Chondrocyte (in vitro differentiated cells): ENCODE data around the gene CRIM1. TPM values are rescaled to one million over a fixed set of nuclear protein-coding genes. Genes with fewer than 3 reads are reported as not detected.
A peak's percentile ranks its signal among the peaks of the same experiment; 100 is the strongest.
"Not testable (repeated sequence)": the region's sequence is repeated elsewhere in the genome, so short reads cannot be mapped to it uniquely, and the experiment has no call there.

Experiments used
- DNase-seq: peaks from one replicate; pipeline ENCODE4 v3.0.0; 2021; ENCODE audit warnings: mixed read lengths, low spot score
- H3K27ac Mint-ChIP-seq: one replicate; pipeline ENCODE4 v1.8.0; 2021; ENCODE audit warnings: mild to moderate bottlenecking, moderate library complexity, mixed read lengths; ENCODE audit not compliant: unreplicated experiment
- H3K27me3 Mint-ChIP-seq: 2 replicates; pipeline ENCODE4 v1.8.0; 2021; ENCODE audit warnings: low read depth, mixed read lengths
- H3K36me3 Mint-ChIP-seq: 2 replicates; pipeline ENCODE4 v1.8.0; 2021; ENCODE audit warnings: low read depth, mixed read lengths
- H3K4me1 Mint-ChIP-seq: 2 replicates; pipeline ENCODE4 v1.8.0; 2021; ENCODE audit warnings: low read depth, mild to moderate bottlenecking, mixed read lengths
- H3K4me3 Mint-ChIP-seq: one replicate; pipeline ENCODE4 v1.8.0; 2021; ENCODE audit warnings: mild to moderate bottlenecking, moderate library complexity, mixed read lengths; ENCODE audit not compliant: unreplicated experiment
- H3K9me3 Mint-ChIP-seq: 2 replicates; pipeline ENCODE4 v1.8.0; 2021; ENCODE audit warnings: low read depth, mixed read lengths
- CTCF ChIP-seq: fragments of 200-600 bp; sonication (generic); IDR thresholded peaks from 2 replicates; pipeline ENCODE4 v1.5.0; 2021; ENCODE audit warnings: antibody characterized with exemption, mild to moderate bottlenecking, moderate library complexity
- long read RNA-seq: library from polyadenylated mRNA; stranded (forward); transcript quantifications from one replicate; pipeline ENCODE4 v2.0.0, GENCODE V29; 2021
- total RNA-seq: library from RNA; stranded (reverse); gene quantifications from 3 replicates; pipeline ENCODE4 v1.2.1, GENCODE V29; 2021

CRIM1 gene, protein sequence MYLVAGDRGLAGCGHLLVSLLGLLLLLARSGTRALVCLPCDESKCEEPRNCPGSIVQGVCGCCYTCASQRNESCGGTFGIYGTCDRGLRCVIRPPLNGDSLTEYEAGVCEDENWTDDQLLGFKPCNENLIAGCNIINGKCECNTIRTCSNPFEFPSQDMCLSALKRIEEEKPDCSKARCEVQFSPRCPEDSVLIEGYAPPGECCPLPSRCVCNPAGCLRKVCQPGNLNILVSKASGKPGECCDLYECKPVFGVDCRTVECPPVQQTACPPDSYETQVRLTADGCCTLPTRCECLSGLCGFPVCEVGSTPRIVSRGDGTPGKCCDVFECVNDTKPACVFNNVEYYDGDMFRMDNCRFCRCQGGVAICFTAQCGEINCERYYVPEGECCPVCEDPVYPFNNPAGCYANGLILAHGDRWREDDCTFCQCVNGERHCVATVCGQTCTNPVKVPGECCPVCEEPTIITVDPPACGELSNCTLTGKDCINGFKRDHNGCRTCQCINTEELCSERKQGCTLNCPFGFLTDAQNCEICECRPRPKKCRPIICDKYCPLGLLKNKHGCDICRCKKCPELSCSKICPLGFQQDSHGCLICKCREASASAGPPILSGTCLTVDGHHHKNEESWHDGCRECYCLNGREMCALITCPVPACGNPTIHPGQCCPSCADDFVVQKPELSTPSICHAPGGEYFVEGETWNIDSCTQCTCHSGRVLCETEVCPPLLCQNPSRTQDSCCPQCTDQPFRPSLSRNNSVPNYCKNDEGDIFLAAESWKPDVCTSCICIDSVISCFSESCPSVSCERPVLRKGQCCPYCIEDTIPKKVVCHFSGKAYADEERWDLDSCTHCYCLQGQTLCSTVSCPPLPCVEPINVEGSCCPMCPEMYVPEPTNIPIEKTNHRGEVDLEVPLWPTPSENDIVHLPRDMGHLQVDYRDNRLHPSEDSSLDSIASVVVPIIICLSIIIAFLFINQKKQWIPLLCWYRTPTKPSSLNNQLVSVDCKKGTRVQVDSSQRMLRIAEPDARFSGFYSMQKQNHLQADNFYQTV
- 99.5 to 194 TPM (median 184 TPM) in 3 replicates for total RNA-seq
- long read RNA-seq, full-length matches to known transcripts: 22 of 55 reads
- long read RNA-seq, partial matches to known transcripts: 11 of 55 reads
- long read RNA-seq, other reads (novel, unspliced or antisense): 22 of 55 reads

- Mint-ChIP-seq H3K4me3 (peak within 1 kb of the TSS; percentile 98), H3K4me1 (peaks cover 48% of the 10 kb centered on the region), H3K9me3 (no peaks in the 10 kb centered on the region), H3K27ac (peak within 1 kb of the TSS; percentile 73), H3K36me3 (peaks cover 5% of the 10 kb centered on the region), H3K27me3 (no peaks in the 10 kb centered on the region)
- peak; percentile 95 for DNase-seq
- no peak for TF ChIP-seq CTCF
Measured at GRCh38 chr2:36355151-36355889, at the start of gene CRIM1. TSS of gene CRIM1 (plus strand) at chr2:36355778. CDS start at chr2:36356293, 515 bp downstream.

DNA sequence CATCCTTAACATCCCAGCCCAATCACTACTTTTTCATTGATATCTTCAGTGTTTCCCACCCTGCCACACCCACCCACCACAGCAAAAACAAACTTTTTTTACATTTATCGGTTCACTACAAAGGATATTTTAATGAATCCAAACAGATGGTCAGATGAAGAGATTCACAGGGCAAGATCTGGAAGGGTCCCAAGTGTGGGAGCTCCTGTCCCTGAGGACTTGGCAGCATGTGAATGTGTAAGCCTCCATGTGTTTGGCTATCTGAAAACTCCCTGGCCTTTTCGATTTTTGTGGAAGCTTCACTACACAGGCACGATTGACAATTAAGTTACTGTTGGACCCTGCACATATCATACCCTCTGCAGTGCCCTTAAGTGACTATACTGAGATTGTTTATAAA, 48.1 kb upstream of the CRIM1 start:
- H3K27ac Mint-ChIP-seq: no peak overlapping the region

DNA sequence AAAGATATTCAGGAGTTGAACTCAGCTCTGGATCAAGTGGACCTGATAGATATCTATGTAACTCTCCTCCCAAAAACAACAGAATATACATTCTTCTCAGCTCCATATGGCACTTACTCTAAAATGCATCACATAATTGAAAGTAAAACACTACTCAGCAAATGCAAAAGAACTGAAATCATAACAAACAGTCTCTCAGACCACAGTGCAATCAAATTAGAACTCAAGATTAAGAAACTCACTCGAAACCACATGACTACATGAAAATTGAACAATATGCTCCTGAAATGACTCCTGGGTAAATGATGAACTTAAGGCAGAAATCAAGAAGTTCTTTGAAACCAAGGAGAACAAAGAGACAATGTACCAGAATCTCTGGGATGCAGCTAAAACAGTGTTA, 45.1 kb upstream of the CRIM1 start:
- peaks cover 42% of the 10 kb centered on the region for H3K27me3 Mint-ChIP-seq
- H3K4me3 Mint-ChIP-seq, DNase-seq, H3K27ac Mint-ChIP-seq, H3K36me3 Mint-ChIP-seq, H3K4me1 Mint-ChIP-seq: not testable (repeated sequence)
- H3K9me3 Mint-ChIP-seq: peaks cover 25% of the 10 kb centered on the region

More for the DNA sequence above, 48.1 kb upstream of the CRIM1 start:
- Mint-ChIP-seq H3K4me1 (no peaks in the 10 kb centered on the region), H3K4me3 (no peak overlapping the region), H3K27me3 (peaks cover 31% of the 10 kb centered on the region), H3K9me3 (peaks cover 10% of the 10 kb centered on the region), H3K36me3 (no peaks in the 10 kb centered on the region)
- TF ChIP-seq CTCF: no peak
- no peak for DNase-seq

GRCh38 chr2:36318547-36318946, 37.0 kb upstream of the CRIM1 start:
- peaks cover 3% of the 10 kb centered on the region for H3K36me3 Mint-ChIP-seq
- no peaks in the 10 kb centered on the region for H3K4me1 Mint-ChIP-seq
- H3K27me3 Mint-ChIP-seq: peaks cover 14% of the 10 kb centered on the region
- no peak overlapping the region for H3K27ac Mint-ChIP-seq
- no peak overlapping the region for H3K4me3 Mint-ChIP-seq
- no peak for DNase-seq
- peak; percentile 46 for TF ChIP-seq CTCF
- H3K9me3 Mint-ChIP-seq: peaks cover 9% of the 10 kb centered on the region

DNA sequence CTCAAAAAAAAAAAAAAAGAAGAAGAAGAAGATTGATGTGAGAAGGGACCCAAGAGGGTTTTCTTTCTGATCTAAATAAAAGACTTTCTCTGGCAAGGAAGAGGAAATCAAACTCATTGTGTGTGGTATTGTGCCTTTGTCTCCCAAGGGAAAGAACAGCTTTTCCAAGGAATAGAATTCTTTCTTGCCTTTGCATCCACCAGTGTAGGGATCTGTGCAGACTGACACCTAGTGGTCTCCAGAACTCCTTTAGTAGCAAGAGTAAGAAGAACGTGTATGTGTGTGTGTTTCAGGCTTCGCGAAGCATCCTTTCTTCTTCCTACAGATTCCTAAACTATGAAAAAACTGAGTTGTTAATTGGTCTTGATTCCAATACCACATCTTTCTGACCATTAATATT, 33.5 kb upstream of the CRIM1 start:
- DNase-seq: no peak
- Mint-ChIP-seq H3K36me3 (no peaks in the 10 kb centered on the region), H3K4me1 (no peaks in the 10 kb centered on the region), H3K27ac (no peak overlapping the region), H3K4me3 (no peak overlapping the region), H3K9me3 (peaks cover 4% of the 10 kb centered on the region), H3K27me3 (peaks cover 3% of the 10 kb centered on the region)
- TF ChIP-seq CTCF: peak; percentile 78
